HUES48 (cell line): ENCODE results near the gene TSPAN14.
A peak's percentile ranks its signal among the peaks of the same experiment; 100 is the strongest.

Source experiments
- H3K27ac ChIP-seq: one replicate; pipeline ENCODE4 v1.7.0; 2013; ENCODE audit warnings: low read depth, low read length, inconsistent platforms
- H3K27me3 ChIP-seq: 2 replicates; pipeline ENCODE4 v1.6.1; 2013; ENCODE audit warnings: mild to moderate bottlenecking, low read length; ENCODE audit not compliant: control insufficient read depth, insufficient read depth
- H3K36me3 ChIP-seq: 2 replicates; pipeline ENCODE4 v1.6.1; 2013; ENCODE audit warnings: low read length; ENCODE audit not compliant: control insufficient read depth, insufficient read depth
- H3K4me1 ChIP-seq: 2 replicates; pipeline ENCODE4 v1.6.1; 2013; ENCODE audit warnings: mild to moderate bottlenecking, low read length; ENCODE audit not compliant: control insufficient read depth, insufficient read depth
- H3K4me3 ChIP-seq: 2 replicates; pipeline ENCODE4 v1.5.1; 2013; ENCODE audit warnings: mild to moderate bottlenecking, low read depth, low read length
- H3K9ac ChIP-seq: 2 replicates; pipeline ENCODE4 v1.6.1; 2013; ENCODE audit warnings: mild to moderate bottlenecking, low read depth, low read length, moderate library complexity
- H3K9me3 ChIP-seq: 2 replicates; pipeline ENCODE4 v1.6.1; 2013; ENCODE audit warnings: low read length; ENCODE audit not compliant: control insufficient read depth, insufficient read depth

The TSPAN14 gene

DNA sequence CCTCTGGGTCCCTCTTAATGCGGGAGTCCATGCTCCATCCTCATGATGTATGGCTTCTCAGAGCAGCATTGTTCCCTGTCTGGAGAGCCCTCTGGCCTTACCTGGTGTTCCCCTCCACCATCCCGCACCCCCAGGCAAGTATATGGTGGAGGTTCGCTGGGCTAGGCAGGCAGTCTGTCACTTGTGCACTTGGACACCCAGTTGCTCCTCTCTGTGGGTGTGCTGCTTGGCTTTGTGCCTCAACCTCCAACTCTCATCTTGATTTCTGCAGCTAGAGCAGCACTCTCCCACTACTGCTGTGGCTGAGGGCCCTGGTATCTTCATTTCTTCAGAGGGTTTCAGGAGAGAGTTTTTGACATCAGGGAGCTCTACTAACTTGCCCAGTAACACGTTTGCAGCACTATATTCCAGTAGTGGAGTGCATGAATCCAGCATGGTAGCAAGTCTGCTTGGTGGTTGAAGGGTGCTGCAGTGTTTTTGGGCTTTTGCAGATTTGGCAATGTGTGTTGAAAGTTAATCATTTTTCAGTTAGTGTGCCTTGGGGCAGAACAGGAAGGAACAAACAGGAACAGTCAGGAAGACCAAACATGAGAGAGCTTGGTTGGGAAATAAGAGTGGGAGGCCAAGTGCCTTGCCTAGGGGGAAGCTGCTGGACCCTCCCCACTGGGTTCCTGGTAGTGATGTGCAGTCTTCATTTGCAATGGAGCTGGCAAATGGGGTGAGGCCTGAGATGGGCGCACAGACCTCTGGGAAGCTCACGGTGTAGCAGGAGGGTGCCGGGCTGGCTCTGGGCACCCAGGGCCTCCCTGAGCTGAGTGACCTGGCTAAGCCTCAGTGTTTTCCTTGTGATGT lies 37.4 kb downstream of the TSPAN14 start:
- Histone ChIP-seq H3K36me3 (peaks cover 39% of the 10 kb centered on the region; the same call in 1 of the 2 replicates), H3K9ac (no peak overlapping the region), H3K27me3 (no peaks in the 10 kb centered on the region), H3K4me3 (no peak overlapping the region), H3K4me1 (peaks cover 10% of the 10 kb centered on the region), H3K9me3 (no peaks in the 10 kb centered on the region), H3K27ac (no peak overlapping the region)

DNA sequence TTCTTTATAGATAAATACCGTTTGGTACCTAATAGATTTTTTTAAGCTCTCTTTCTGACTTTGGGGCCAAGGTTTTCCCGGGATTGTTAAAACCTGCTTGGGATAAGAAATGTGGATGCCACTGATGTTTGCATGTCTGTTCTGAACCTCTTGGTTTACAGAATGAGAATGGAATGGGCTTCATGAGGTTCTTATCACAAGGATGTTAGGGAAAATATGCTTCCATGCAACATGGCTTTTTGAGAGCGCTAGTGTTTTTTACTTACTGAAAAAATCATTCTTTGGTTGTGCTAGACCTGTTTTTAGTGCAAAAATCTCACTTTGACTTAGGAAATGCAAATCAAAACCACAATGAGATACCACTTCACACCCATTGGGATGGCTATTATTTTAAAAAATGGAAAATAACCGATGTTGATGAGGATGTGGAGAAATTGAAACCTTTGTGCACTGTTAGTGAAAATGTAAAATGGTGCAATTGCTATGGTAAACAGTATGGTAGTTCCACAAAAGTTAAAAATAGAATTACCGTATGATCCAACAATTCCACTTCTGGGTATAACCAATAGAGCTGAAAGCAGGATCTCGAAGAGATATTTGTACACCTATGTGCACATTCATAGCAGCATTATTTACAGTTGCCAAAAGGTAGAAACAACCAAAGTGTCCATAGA lies 38.9 kb downstream of the TSPAN14 start:
- Histone ChIP-seq H3K9ac (no peak overlapping the region), H3K27ac (no peak overlapping the region), H3K4me1 (peaks cover 3% of the 10 kb centered on the region; the same call in 1 of the 2 replicates), H3K36me3 (peaks cover 39% of the 10 kb centered on the region; the same call in 1 of the 2 replicates), H3K4me3 (no peak overlapping the region), H3K27me3 (no peaks in the 10 kb centered on the region), H3K9me3 (no peaks in the 10 kb centered on the region)

GRCh38 chr10:80493522-80494051 lies 39.5 kb downstream of the TSPAN14 start:
- H3K4me3 ChIP-seq: no peak overlapping the region
- peaks cover 39% of the 10 kb centered on the region; the same call in 1 of the 2 replicates for H3K36me3 ChIP-seq
- peaks cover 9% of the 10 kb centered on the region for H3K4me1 ChIP-seq
- no peaks in the 10 kb centered on the region for H3K9me3 ChIP-seq
- no peak overlapping the region for H3K9ac ChIP-seq
- no peaks in the 10 kb centered on the region for H3K27me3 ChIP-seq
- no peak overlapping the region for H3K27ac ChIP-seq

- Histone ChIP-seq H3K27me3 (no peaks in the 10 kb centered on the region), H3K4me1 (peaks cover 20% of the 10 kb centered on the region), H3K9me3 (no peaks in the 10 kb centered on the region), H3K36me3 (peaks cover 14% of the 10 kb centered on the region; the same call in 1 of the 2 replicates), H3K27ac (no peak overlapping the region), H3K9ac (no peak overlapping the region), H3K4me3 (no peak overlapping the region)
Observed at GRCh38 chr10:80496555-80497172, 42.6 kb downstream of the TSPAN14 start.

GRCh38 chr10:80497187-80498077 lies 43.3 kb downstream of the TSPAN14 start:
- Histone ChIP-seq H3K27me3 (no peaks in the 10 kb centered on the region), H3K4me3 (no peak overlapping the region), H3K4me1 (peaks cover 24% of the 10 kb centered on the region), H3K9ac (no peak overlapping the region), H3K9me3 (no peaks in the 10 kb centered on the region), H3K36me3 (peaks cover 7% of the 10 kb centered on the region; the same call in 1 of the 2 replicates), H3K27ac (peak overlapping the region; percentile 8)

- H3K36me3 ChIP-seq: peaks cover 7% of the 10 kb centered on the region; the same call in 1 of the 2 replicates
- H3K4me1 ChIP-seq: peaks cover 27% of the 10 kb centered on the region
- H3K9me3 ChIP-seq: no peaks in the 10 kb centered on the region
- no peak overlapping the region for H3K4me3 ChIP-seq
- no peak overlapping the region for H3K9ac ChIP-seq
- peak overlapping the region; percentile 68 for H3K27ac ChIP-seq
- H3K27me3 ChIP-seq: no peaks in the 10 kb centered on the region
Observed at GRCh38 chr10:80498078-80498832, 44.1 kb downstream of the TSPAN14 start.

DNA sequence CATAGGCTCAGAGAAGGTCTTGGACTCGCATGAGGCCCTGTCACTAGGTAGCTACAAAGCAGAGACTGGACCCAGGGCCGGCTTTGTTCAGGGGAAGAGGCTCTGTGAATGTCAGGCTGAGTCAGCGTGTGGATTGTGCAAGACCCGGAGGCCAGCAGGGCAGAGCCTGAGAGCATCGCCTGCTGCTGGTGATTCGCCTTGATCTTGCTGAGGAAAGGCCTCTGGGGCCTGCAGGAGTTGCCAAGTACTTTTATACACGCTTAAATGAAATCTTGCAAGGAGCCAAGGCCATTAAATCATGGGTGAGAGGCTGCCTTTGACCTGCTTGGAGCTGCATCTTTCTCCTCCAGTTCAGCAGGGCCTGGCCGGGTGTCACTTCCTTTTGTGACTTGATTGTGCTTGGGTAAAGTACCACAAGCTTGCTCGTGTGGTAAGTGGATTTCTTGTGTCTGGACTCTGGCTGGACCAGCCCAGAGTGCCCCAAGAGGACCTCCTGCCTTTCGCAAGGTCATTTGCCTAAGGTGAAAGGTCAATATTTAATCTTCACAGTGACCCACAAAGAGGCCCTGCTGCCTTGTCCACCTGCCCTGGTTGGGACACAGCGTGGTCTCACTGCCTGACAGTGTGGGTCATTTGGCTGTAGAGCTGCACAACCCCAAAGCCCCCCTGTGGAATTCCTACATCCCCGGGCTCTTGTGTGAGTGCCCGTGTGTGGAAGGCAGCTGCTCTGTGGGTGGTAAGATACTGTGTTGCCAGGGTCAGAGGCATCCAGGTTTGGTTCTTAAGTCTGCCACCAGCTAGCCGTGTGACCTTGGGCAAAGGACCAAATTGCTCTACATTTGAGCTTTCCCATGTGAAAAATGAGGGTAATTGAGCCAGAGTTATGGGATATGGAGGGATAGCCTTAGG lies 45.0 kb downstream of the TSPAN14 start:
- Histone ChIP-seq H3K27ac (peak overlapping the region; percentile 68), H3K27me3 (no peaks in the 10 kb centered on the region), H3K9me3 (no peaks in the 10 kb centered on the region), H3K4me1 (peaks cover 35% of the 10 kb centered on the region), H3K36me3 (peaks cover 7% of the 10 kb centered on the region; the same call in 1 of the 2 replicates), H3K4me3 (no peak overlapping the region), H3K9ac (no peak overlapping the region)

DNA sequence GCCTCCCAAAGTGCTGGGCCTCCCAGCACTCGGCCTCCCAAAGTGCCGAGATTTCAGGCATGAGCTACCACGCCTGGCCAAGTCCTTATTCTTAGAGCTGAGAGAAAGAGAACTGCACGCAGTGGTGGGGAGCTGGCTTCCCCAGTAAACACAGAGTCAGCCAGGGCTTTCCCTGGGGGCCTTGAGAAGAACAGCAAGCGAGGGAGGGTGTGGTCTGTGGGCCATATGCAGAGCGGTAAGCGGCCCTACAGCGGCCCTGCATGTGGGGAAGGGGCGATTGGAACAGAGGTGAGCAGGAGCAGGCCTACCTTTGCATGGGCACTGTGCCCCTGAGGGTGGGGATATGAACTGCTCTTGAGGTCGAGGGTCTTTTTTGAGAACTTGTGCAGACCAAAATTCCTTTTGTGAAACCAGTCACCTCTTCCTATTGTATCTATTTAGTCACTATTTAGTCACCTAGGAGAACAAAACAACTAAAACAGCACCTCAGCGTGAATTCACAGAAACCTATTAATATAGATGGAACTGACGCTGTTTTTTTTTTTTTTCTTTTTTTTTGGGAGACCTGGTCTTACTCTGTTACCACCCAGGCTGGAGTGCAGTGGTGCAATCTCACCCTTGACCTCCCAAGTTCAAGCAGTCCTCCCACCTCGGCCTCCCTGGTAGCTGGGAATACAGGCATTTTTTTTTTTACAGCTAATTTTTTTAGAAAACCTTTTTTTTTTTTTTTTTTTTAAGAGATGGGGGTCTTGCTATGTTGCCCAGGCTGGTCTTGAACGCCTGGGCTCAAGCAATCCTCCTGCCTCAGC lies 46.7 kb downstream of the TSPAN14 start:
- no peak overlapping the region for H3K9ac ChIP-seq
- no peaks in the 10 kb centered on the region for H3K36me3 ChIP-seq
- H3K4me1 ChIP-seq: peaks cover 42% of the 10 kb centered on the region
- no peak overlapping the region for H3K4me3 ChIP-seq
- H3K27me3 ChIP-seq: no peaks in the 10 kb centered on the region
- no peak overlapping the region for H3K27ac ChIP-seq
- no peaks in the 10 kb centered on the region for H3K9me3 ChIP-seq
